Endothelial cell of umbilical vein (primary cell): ENCODE data around the gene ALPL.

Experiments
- CTCF ChIP-seq, 2 donors: IDR thresholded peaks; 1 replicate in 1 of 2; 2 replicates in 1 of 2; pipeline ENCODE4 v1.5.1; 2011; ENCODE audit warnings: low read length in 2 of 2, mild to moderate bottlenecking in 2 of 2, moderate library complexity in 2 of 2, control low read depth in 1 of 2, inconsistent platforms in 1 of 2, low read depth in 1 of 2; ENCODE audit not compliant: insufficient read depth in 1 of 2; ENCODE audit errors: extremely low read depth in 1 of 2
- FOS ChIP-seq: IDR thresholded peaks from 2 replicates; pipeline ENCODE4 v1.6.1; 2011; ENCODE audit warnings: mild to moderate bottlenecking, low read length, moderate library complexity, borderline replicate concordance; ENCODE audit not compliant: insufficient read depth
- JUN ChIP-seq: IDR thresholded peaks from 2 replicates; pipeline ENCODE4 v1.6.1; 2011; ENCODE audit warnings: borderline replicate concordance, low read depth; ENCODE audit not compliant: insufficient read length, insufficient read depth

GRCh38 chr1:21534674-21535378, 25.6 kb downstream of the ALPL start:
- TF ChIP-seq JUN (no peak), CTCF (IDR thresholded peaks at IDR 0.05; ENCODE audit: extremely low read depth in 1 of 2, insufficient read depth in 1 of 2, low read depth in 1 of 2, low read length in 2 of 2) (peak; percentile 35 to 46), FOS (no peak)
